Smooth muscle cell (in vitro differentiated cells): ENCODE results near the gene ZNF385C. TPM values are rescaled to one million over a fixed set of nuclear protein-coding genes. Genes with fewer than 3 reads are reported as not detected.

ENCODE experiments used
- DNase-seq: peaks from one replicate; lab custom pipeline; 2025; ENCODE audit not compliant: unreplicated experiment; lab: John Stamatoyannopoulos, UW
- H2AFZ ChIP-seq: fragments of 200-600 bp; sonication (generic); 2 replicates; pipeline ENCODE4 v1.6.0; 2016; ENCODE audit warnings: antibody characterized with exemption, low read depth, mild to moderate bottlenecking
- H3F3A ChIP-seq: fragments of 200-600 bp; sonication (generic); 2 replicates; pipeline ENCODE4 v1.6.0; 2017; ENCODE audit warnings: antibody characterized with exemption, low read depth
- H3K27ac ChIP-seq: fragments of 200-600 bp; sonication (generic); 2 replicates; pipeline ENCODE4 v1.5.1; 2016; ENCODE audit warnings: low read depth, mild to moderate bottlenecking
- H3K27me3 ChIP-seq: fragments of 200-600 bp; sonication (generic); 2 replicates; pipeline ENCODE4 v1.6.1; 2016; ENCODE audit warnings: low read depth, mild to moderate bottlenecking
- H3K36me3 ChIP-seq: fragments of 200-600 bp; sonication (generic); 2 replicates; pipeline ENCODE4 v1.5.1; 2016; ENCODE audit warnings: low read depth
- H3K4me1 ChIP-seq: fragments of 200-600 bp; sonication (generic); 2 replicates; pipeline ENCODE4 v1.5.1; 2016; ENCODE audit warnings: low read depth
- H3K4me2 ChIP-seq: fragments of 200-600 bp; sonication (generic); 2 replicates; pipeline ENCODE4 v1.6.0; 2016; ENCODE audit warnings: mild to moderate bottlenecking
- H3K4me3 ChIP-seq: fragments of 200-600 bp; sonication (generic); 2 replicates; pipeline ENCODE4 v1.5.1; 2016; ENCODE audit warnings: mild to moderate bottlenecking
- H3K79me2 ChIP-seq: fragments of 200-600 bp; sonication (generic); 2 replicates; pipeline ENCODE4 v1.6.0; 2016; ENCODE audit warnings: low read depth, mild to moderate bottlenecking
- H3K9ac ChIP-seq: fragments of 200-600 bp; sonication (generic); 2 replicates; pipeline ENCODE4 v1.6.0; 2016; ENCODE audit warnings: low read depth
- H3K9me3 ChIP-seq: fragments of 200-600 bp; sonication (generic); replicated peaks from 2 replicates; pipeline ENCODE4 v1.5.1; 2016; ENCODE audit warnings: low read depth
- H4K20me1 ChIP-seq: fragments of 200-600 bp; sonication (generic); 2 replicates; pipeline ENCODE4 v1.6.0; 2016; ENCODE audit warnings: low read depth
- WGBS: methylation state at CpG from one replicate; pipeline ENCODE4 v1.1.7; 2016; ENCODE audit warnings: low lambda C conversion rate; 5-methylcytosine and 5-hydroxymethylcytosine counted together
- polyA plus RNA-seq: library from polyadenylated mRNA; unstranded; fragments of >200 nt; fragmentation: Nextera tagmentation; extraction: Ambion mirVana; gene quantifications from 2 replicates; pipeline ENCODE4 v1.2.1, GENCODE V29; 2016
- total RNA-seq: library from RNA; depleted of rRNA; stranded (reverse); fragments of >200 nt; gene quantifications from 2 replicates; pipeline ENCODE4 v1.2.3, GENCODE V29; 2014
- TF ChIP-seq, protein P1 (sequence below): fragments of 200-600 bp; sonication (generic); IDR thresholded peaks from 2 replicates; pipeline ENCODE4 v1.5.1; 2017; ENCODE audit warnings: borderline replicate concordance, mild to moderate bottlenecking, antibody characterized with exemption; ENCODE audit not compliant: insufficient read depth, poor library complexity, severe bottlenecking

ZNF385C gene
- total and polyA plus RNA-seq, 2 experiments from 2014 or later = 0.45 to 0.70 TPM

DNA sequence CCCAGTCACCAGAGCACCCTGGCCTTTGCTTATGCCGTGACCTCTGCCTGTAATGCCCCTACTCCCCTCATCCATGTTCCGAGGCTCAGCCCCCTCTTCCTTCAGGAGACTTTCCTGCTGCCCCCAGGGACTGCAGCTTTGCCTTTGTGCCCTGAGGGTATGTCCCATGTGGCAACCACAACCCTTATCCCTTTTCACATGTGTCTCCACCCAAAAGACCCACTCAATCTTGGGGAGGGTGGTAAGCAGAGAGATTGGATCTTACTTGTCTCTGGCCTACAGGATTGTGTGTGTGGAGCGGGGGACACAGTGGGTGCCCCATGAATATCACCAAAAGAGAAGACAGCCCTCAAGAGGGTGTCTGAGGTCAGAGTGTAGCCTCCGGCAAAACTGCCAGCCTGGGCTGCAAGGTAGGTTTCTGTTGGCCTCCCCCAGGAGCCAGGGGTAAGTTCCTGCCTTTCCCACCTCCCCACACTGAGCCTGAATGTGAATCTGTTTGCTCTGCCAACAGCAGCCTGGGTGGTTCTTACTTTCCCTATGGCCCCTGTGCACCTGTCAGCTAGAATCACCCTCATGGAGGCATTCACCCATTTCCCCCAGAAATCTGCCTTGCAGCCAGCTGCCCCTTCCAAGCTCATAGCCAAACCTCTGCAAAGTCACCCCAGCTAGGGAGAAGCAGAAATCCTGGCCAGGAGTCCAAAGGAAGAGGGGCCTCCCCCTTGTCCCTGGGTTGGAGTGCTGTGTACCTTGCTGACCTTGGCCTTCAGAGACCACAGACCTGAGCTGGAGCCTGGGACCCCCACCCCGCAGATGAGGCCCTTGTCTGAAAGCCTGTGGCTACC is 36.4 kb downstream of the ZNF385C start:
- Histone ChIP-seq H3F3A (no peaks in the 10 kb centered on the region), H3K9me3 (no peaks in the 10 kb centered on the region), H3K36me3 (no peaks in the 10 kb centered on the region), H3K4me3 (no peak overlapping the region), H3K27me3 (no peaks in the 10 kb centered on the region), H3K4me2 (no peak overlapping the region), H2AFZ (no peak overlapping the region), H3K27ac (no peak overlapping the region), H3K4me1 (no peaks in the 10 kb centered on the region), H3K9ac (no peak overlapping the region), H4K20me1 (no peaks in the 10 kb centered on the region), H3K79me2 (no peaks in the 10 kb centered on the region)
- WGBS = 66% methylated on average over 5 of the region's 5 CpGs
- TF ChIP-seq, protein P1, sequence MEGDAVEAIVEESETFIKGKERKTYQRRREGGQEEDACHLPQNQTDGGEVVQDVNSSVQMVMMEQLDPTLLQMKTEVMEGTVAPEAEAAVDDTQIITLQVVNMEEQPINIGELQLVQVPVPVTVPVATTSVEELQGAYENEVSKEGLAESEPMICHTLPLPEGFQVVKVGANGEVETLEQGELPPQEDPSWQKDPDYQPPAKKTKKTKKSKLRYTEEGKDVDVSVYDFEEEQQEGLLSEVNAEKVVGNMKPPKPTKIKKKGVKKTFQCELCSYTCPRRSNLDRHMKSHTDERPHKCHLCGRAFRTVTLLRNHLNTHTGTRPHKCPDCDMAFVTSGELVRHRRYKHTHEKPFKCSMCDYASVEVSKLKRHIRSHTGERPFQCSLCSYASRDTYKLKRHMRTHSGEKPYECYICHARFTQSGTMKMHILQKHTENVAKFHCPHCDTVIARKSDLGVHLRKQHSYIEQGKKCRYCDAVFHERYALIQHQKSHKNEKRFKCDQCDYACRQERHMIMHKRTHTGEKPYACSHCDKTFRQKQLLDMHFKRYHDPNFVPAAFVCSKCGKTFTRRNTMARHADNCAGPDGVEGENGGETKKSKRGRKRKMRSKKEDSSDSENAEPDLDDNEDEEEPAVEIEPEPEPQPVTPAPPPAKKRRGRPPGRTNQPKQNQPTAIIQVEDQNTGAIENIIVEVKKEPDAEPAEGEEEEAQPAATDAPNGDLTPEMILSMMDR = no peak
- no peak for DNase-seq

DNA sequence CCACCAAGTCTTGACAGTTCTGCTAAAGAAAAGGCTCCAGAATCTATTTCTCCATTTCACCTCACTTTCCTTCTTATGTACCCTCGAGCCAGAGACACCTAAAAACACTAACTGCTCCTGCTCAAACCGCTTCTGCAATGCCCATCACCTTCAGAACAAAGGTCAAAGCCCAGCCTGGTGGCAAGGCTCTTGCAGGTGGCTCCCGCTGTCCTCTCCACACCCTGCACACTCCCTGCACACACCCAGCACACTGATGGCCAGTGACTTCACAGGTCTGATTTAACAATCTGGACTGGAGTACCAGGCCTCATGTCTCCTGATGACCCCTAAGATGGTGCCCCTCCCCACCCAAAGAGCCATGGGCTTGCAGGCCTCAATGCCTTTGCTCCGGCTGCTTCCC is 38.0 kb downstream of the ZNF385C start:
- Histone ChIP-seq H2AFZ (no peak overlapping the region), H3K4me1 (peaks cover 5% of the 10 kb centered on the region)

DNA sequence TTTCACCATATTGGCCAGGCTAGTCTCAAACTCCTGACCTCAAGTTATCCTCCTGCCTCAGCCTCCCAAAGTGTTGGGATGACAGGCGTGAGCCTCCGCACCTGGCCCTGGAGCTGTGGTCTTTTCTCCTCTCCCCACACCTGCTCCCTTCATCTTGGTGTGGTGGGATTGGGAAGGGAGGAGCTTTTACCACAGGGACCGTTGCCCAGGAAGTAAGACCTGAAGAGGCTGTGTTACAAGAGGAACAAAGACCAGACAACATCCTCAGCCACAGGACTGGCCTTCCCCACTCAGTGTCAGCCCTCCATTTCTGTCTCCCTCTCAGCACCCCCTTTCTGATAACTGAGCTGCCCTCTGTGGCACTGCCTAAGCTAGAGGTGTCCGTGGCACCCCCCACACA is 38.5 kb downstream of the ZNF385C start:
- Histone ChIP-seq H3K9me3 (no peaks in the 10 kb centered on the region), H3K4me2 (no peak overlapping the region), H3K4me3 (no peak overlapping the region), H3K4me1 (peaks cover 8% of the 10 kb centered on the region), H3K79me2 (no peaks in the 10 kb centered on the region), H3K27me3 (no peaks in the 10 kb centered on the region), H4K20me1 (no peaks in the 10 kb centered on the region), H3K27ac (no peak overlapping the region), H3F3A (no peaks in the 10 kb centered on the region), H2AFZ (no peak overlapping the region), H3K9ac (no peak overlapping the region), H3K36me3 (no peaks in the 10 kb centered on the region)
- 87% methylated on average over 4 of the region's 4 CpGs for WGBS
- no peak for DNase-seq
- TF ChIP-seq, protein P1 = no peak

More for the DNA sequence above, 38.0 kb downstream of the ZNF385C start:
- Histone ChIP-seq H3F3A (no peaks in the 10 kb centered on the region), H4K20me1 (no peaks in the 10 kb centered on the region), H3K79me2 (no peaks in the 10 kb centered on the region), H3K9ac (no peak overlapping the region), H3K4me3 (no peak overlapping the region), H3K27ac (no peak overlapping the region), H3K36me3 (no peaks in the 10 kb centered on the region), H3K27me3 (no peaks in the 10 kb centered on the region), H3K4me2 (no peak overlapping the region), H3K9me3 (no peaks in the 10 kb centered on the region)
- TF ChIP-seq, protein P1 = no peak
- 93% methylated on average over 4 of the region's 4 CpGs for WGBS
- no peak for DNase-seq

DNA sequence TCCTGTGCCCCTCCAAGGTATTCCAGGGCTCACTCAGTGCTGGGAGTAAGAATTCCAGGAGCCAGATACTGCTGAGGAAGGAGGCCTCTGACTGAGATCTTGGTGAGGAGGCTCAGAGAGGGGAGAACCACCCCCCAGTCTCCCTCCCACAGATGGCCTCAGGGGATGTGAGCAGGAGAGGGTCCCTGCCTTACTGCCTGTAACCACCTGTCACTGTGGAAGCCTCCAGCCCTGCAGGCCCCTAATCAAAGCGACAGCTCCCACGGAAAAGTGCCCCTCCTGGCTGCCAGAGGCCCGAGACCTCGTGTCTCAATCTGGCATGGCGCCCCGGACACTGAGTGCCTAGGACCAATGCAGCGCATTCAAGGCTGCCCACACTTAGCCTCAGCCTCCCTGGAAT is 40.2 kb downstream of the ZNF385C start:
- H3K9ac ChIP-seq = no peak overlapping the region
- H4K20me1 ChIP-seq = no peaks in the 10 kb centered on the region
- 90% methylated on average over 7 of the region's 7 CpGs for WGBS
- H2AFZ ChIP-seq = no peak overlapping the region
- no peaks in the 10 kb centered on the region for H3F3A ChIP-seq
- H3K4me3 ChIP-seq = no peak overlapping the region
- no peak overlapping the region for H3K4me2 ChIP-seq
- TF ChIP-seq, protein P1 = no peak
- H3K79me2 ChIP-seq = no peaks in the 10 kb centered on the region
- H3K4me1 ChIP-seq = peaks cover 8% of the 10 kb centered on the region
- DNase-seq = no peak
- no peak overlapping the region for H3K27ac ChIP-seq
- H3K36me3 ChIP-seq = no peaks in the 10 kb centered on the region
- no peaks in the 10 kb centered on the region for H3K9me3 ChIP-seq
- peaks cover 6% of the 10 kb centered on the region for H3K27me3 ChIP-seq
